ENCODE results near the gene UBA1.

DNA sequence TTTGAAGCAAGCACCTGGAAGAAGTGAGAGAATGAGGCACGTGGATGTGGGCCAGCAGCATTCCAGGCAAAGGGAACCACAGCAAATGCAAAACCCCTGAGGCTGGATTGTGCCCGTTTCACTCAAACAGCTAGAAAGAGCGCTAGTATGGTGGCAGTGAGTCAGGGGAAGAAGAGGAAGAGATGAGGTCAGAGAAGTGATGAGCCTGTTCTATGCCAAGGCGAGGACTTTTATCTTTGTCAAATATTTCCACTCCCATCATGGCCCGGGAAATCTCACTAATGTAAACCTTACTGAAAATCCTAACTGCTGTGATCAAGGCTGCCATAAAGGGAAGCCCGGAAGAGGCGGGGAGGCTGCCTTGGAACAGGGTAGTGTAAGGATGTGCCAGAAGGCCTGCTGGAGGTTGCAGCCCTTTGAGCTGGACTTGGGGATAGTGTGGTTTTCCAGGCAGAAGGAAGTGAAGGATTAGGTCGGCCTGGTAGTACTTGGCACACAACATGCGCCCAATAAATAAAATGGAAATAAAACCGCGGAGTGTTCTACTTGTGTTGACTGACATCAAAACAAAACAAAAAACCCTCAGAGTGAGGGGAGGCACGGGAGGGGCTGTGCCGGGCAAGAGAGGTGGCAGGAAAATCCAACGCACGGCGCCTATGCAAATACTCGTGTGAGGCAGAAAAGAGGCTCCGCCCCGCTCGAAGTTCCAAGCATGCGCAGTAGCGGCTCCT, 23.7 kb downstream of the UBA1 start:
- no peak for TF ChIP-seq CTCF (IDR thresholded peaks at IDR 0.05)
- no peak for TF ChIP-seq POLR2A (IDR thresholded peaks at IDR 0.05; ENCODE audit: low read depth)
- TF ChIP-seq POLR2AphosphoS5 (IDR thresholded peaks at IDR 0.05) = peak; percentile 75 to 79
- no peak for TF ChIP-seq EP300 (IDR thresholded peaks at IDR 0.05)

All from esophagus muscularis mucosa (tissue), 4 donors.